H9 (cell line): ENCODE measurements around the gene KRT36. TPM values are rescaled to one million over a fixed set of nuclear protein-coding genes. Genes with fewer than 3 reads are reported as not detected.

ENCODE experiments used
- DNase-seq: peaks from one replicate; pipeline ENCODE4 v3.0.0-alpha.2; 2017
- H2AFZ ChIP-seq: one replicate; pipeline ENCODE4 v1.6.1; 2013; ENCODE audit warnings: mild to moderate bottlenecking, low read length, control low read depth, moderate library complexity
- H2AK5ac ChIP-seq: 2 replicates; pipeline ENCODE4 v1.6.1; 2013; ENCODE audit warnings: low read length, control low read depth, mixed read lengths; ENCODE audit not compliant: insufficient read length
- H2BK120ac ChIP-seq: one replicate; pipeline ENCODE4 v1.6.1; 2013; ENCODE audit warnings: low read depth, mild to moderate bottlenecking, low read length, control low read depth, inconsistent platforms; ENCODE audit not compliant: poor library complexity, severe bottlenecking
- H2BK12ac ChIP-seq: 2 replicates; pipeline ENCODE4 v1.6.1; 2013; ENCODE audit warnings: low read length, control low read depth, mixed read lengths, low read depth; ENCODE audit not compliant: insufficient read length
- H2BK15ac ChIP-seq: 2 replicates; pipeline ENCODE4 v1.6.1; 2013; ENCODE audit warnings: low read depth, low read length, control low read depth
- H2BK20ac ChIP-seq: one replicate; pipeline ENCODE4 v1.6.1; 2013; ENCODE audit warnings: low read depth, mild to moderate bottlenecking, low read length, control low read depth, inconsistent platforms; ENCODE audit not compliant: poor library complexity, severe bottlenecking
- H2BK5ac ChIP-seq: 2 replicates; pipeline ENCODE4 v1.6.1; 2013; ENCODE audit warnings: low read length, control low read depth, mixed read lengths; ENCODE audit not compliant: insufficient read length
- H3K14ac ChIP-seq: 2 replicates; pipeline ENCODE4 v1.6.1; 2013; ENCODE audit warnings: low read length, control low read depth; ENCODE audit not compliant: insufficient read depth
- H3K18ac ChIP-seq: 2 replicates; pipeline ENCODE4 v1.6.1; 2013; ENCODE audit warnings: low read depth, mild to moderate bottlenecking, mixed read lengths, low read length, control low read depth; ENCODE audit not compliant: insufficient read length
- H3K23ac ChIP-seq: 2 replicates; pipeline ENCODE4 v1.6.1; 2013; ENCODE audit warnings: low read length, control low read depth, mixed read lengths, low read depth; ENCODE audit not compliant: insufficient read length
- H3K23me2 ChIP-seq: 2 replicates; pipeline ENCODE4 v1.6.1; 2013; ENCODE audit warnings: low read depth, mild to moderate bottlenecking, mixed read lengths, low read length, control low read depth; ENCODE audit not compliant: insufficient read length, poor library complexity, severe bottlenecking
- H3K27ac ChIP-seq: 2 replicates; pipeline ENCODE4 v1.5.1; 2013; ENCODE audit warnings: low read length, control low read depth, mixed read lengths, low read depth; ENCODE audit not compliant: insufficient read length
- H3K27me3 ChIP-seq: 2 replicates; pipeline ENCODE4 v1.6.1; 2013; ENCODE audit warnings: low read length, control low read depth, inconsistent platforms; ENCODE audit not compliant: insufficient read depth
- H3K4ac ChIP-seq: 2 replicates; pipeline ENCODE4 v1.6.1; 2013; ENCODE audit warnings: low read depth, mild to moderate bottlenecking, control low read depth, inconsistent platforms, low read length, moderate library complexity
- H3K4me1 ChIP-seq: 2 replicates; pipeline ENCODE4 v1.6.1; 2013; ENCODE audit warnings: low read length, control low read depth, inconsistent platforms; ENCODE audit not compliant: insufficient read depth
- H3K4me2 ChIP-seq: 2 replicates; pipeline ENCODE4 v1.6.1; 2013; ENCODE audit warnings: low read length, control low read depth, mixed read lengths; ENCODE audit not compliant: insufficient read length, insufficient read depth
- H3K56ac ChIP-seq: 2 replicates; pipeline ENCODE4 v1.6.1; 2013; ENCODE audit warnings: low read depth, mild to moderate bottlenecking, mixed read lengths, low read length, control low read depth; ENCODE audit not compliant: insufficient read length
- H3K79me1 ChIP-seq: 2 replicates; pipeline ENCODE4 v1.6.1; 2013; ENCODE audit warnings: low read depth, mild to moderate bottlenecking, moderate library complexity, low read length, control low read depth, inconsistent platforms; ENCODE audit not compliant: insufficient read depth, poor library complexity, severe bottlenecking
- H3K79me2 ChIP-seq: 2 replicates; pipeline ENCODE4 v1.6.1; 2013; ENCODE audit warnings: low read length, control low read depth, inconsistent platforms; ENCODE audit not compliant: insufficient read depth
- H3K9ac ChIP-seq: 2 replicates; pipeline ENCODE4 v1.6.1; 2013; ENCODE audit warnings: low read length, control low read depth, mixed read lengths; ENCODE audit not compliant: insufficient read length; ENCODE audit errors: extremely low read depth
- H3K9me3 ChIP-seq: one replicate; pipeline ENCODE4 v1.6.1; 2013; ENCODE audit warnings: low read depth, low read length, inconsistent platforms; ENCODE audit not compliant: control insufficient read depth
- H3T11ph ChIP-seq: one replicate; pipeline ENCODE4 v1.6.1; 2013; ENCODE audit warnings: mild to moderate bottlenecking, low read length, control low read depth, inconsistent platforms
- H4K20me1 ChIP-seq: one replicate; pipeline ENCODE4 v1.6.1; 2013; ENCODE audit not compliant: control insufficient read depth, insufficient read length, insufficient read depth
- H4K5ac ChIP-seq: 2 replicates; pipeline ENCODE4 v1.6.1; 2013; ENCODE audit warnings: low read depth, mild to moderate bottlenecking, mixed read lengths, low read length, control low read depth; ENCODE audit not compliant: insufficient read length
- H4K8ac ChIP-seq: replicated peaks from 2 replicates; pipeline ENCODE4 v1.6.1; 2013; ENCODE audit warnings: low read length, control low read depth, mixed read lengths, low read depth; ENCODE audit not compliant: insufficient read length
- H4K91ac ChIP-seq: 2 replicates; pipeline ENCODE4 v1.6.1; 2013; ENCODE audit warnings: low read depth, mild to moderate bottlenecking, moderate library complexity, mixed read lengths, low read length, control low read depth; ENCODE audit not compliant: insufficient read length
- H3K27ac Mint-ChIP-seq, 3 experiments: 2 replicates in 2 of 3; 3 replicates in 1 of 3; pipeline ENCODE4 v1.8.0; 2020 to 2021; ENCODE audit warnings: mixed read lengths in 3 of 3, mild to moderate bottlenecking in 1 of 3, moderate library complexity in 1 of 3
- H3K27me3 Mint-ChIP-seq: 2 replicates; pipeline ENCODE4 v1.8.0; 2021; ENCODE audit warnings: low read depth, mild to moderate bottlenecking, moderate library complexity, mixed read lengths
- H3K36me3 Mint-ChIP-seq, 3 experiments: 2 replicates in 2 of 3; 3 replicates in 1 of 3; pipeline ENCODE4 v1.8.0; 2020 to 2021; ENCODE audit warnings: low read depth in 3 of 3, mixed read lengths in 3 of 3; ENCODE audit not compliant: insufficient read depth in 1 of 3
- H3K4me1 Mint-ChIP-seq, 2 experiments: 2 replicates each; pipeline ENCODE4 v1.8.0; 2020; ENCODE audit warnings: mixed read lengths in 2 of 2
- H3K4me3 Mint-ChIP-seq, 2 experiments: 2 replicates in 1 of 2; 3 replicates in 1 of 2; pipeline ENCODE4 v1.8.0; 2020 to 2021; ENCODE audit warnings: mild to moderate bottlenecking in 2 of 2, mixed read lengths in 2 of 2, moderate library complexity in 1 of 2
- H3K9me3 Mint-ChIP-seq, 2 experiments: 2 replicates in 1 of 2; 3 replicates in 1 of 2; pipeline ENCODE4 v1.8.0; 2020; ENCODE audit warnings: mild to moderate bottlenecking in 2 of 2, mixed read lengths in 2 of 2, moderate library complexity in 1 of 2
- CTCF ChIP-seq: fragments of 200-600 bp; sonication (generic); conservative IDR thresholded peaks from 3 replicates; pipeline ENCODE4 v1.8.0; 2021; ENCODE audit warnings: antibody characterized with exemption, mild to moderate bottlenecking
- WGBS: extraction: QIAGEN DNeasy Blood & Tissue Kit; methylation state at CpG from one replicate; pipeline ENCODE4 v1.1.7; 2013; ENCODE audit warnings: missing lambda C conversion rate, low lambda C conversion rate, mixed read lengths; ENCODE audit not compliant: insufficient read length; ENCODE audit errors: extremely low coverage; 5-methylcytosine and 5-hydroxymethylcytosine counted together
- total RNA-seq: library from RNA; stranded (reverse); gene quantifications from 2 replicates; pipeline ENCODE4 v1.2.1, GENCODE V29; 2021

The KRT36 gene
- total RNA-seq, 1 experiment from 2014 or later: not detected

GRCh38 chr17:41446806-41447205 lies 42.9 kb downstream of the KRT36 start:
- Mint-ChIP-seq H3K36me3 (no peaks in the 10 kb centered on the region; a peak in 3 of 7 replicates), H3K27me3 (peaks cover 19% of the 10 kb centered on the region), H3K4me1 (peaks cover 6% of the 10 kb centered on the region in 2 experiments), H3K27ac (no peak overlapping the region), H3K9me3 (peaks cover 3 to 7% of the 10 kb centered on the region in 2 experiments; a peak in 4 of 5 replicates), H3K4me3 (no peak overlapping the region)
- Histone ChIP-seq H3K18ac (no peak overlapping the region), H4K20me1 (no peaks in the 10 kb centered on the region), H3K79me2 (no peaks in the 10 kb centered on the region), H2BK20ac (no peak overlapping the region), H2AK5ac (no peak overlapping the region), H2AFZ (no peak overlapping the region), H4K8ac (no peak overlapping the region), H3K27ac (no peak overlapping the region), H3K14ac (no peak overlapping the region), H3K23me2 (no peaks in the 10 kb centered on the region), H3K4ac (no peak overlapping the region), H3K4me1 (no peaks in the 10 kb centered on the region), H2BK12ac (no peak overlapping the region), H2BK120ac (no peak overlapping the region), H3K9me3 (peaks cover 6% of the 10 kb centered on the region), H4K91ac (no peak overlapping the region), H3K4me2 (no peak overlapping the region), H3K56ac (no peak overlapping the region), H3K9ac (no peak overlapping the region), H2BK15ac (no peak overlapping the region), H4K5ac (no peak overlapping the region), H2BK5ac (no peak overlapping the region), H3K23ac (no peak overlapping the region), H3T11ph (no peak overlapping the region), H3K27me3 (no peaks in the 10 kb centered on the region), H3K79me1 (no peaks in the 10 kb centered on the region)
- WGBS: no CpG with 5 or more reads among the region's 2 CpGs
- TF ChIP-seq CTCF: no peak
- DNase-seq: no peak
